GM18499 (cell line): ENCODE data around the gene ZFAND3.

ENCODE experiments used
- ATAC-seq: cut with Tn5 transposase; IDR thresholded peaks from one replicate; pipeline ENCODE4 v1.9.1; 2021; ENCODE audit warnings: moderate number of reproducible peaks; ENCODE audit not compliant: insufficient read depth, unreplicated experiment

ZFAND3 gene

DNA sequence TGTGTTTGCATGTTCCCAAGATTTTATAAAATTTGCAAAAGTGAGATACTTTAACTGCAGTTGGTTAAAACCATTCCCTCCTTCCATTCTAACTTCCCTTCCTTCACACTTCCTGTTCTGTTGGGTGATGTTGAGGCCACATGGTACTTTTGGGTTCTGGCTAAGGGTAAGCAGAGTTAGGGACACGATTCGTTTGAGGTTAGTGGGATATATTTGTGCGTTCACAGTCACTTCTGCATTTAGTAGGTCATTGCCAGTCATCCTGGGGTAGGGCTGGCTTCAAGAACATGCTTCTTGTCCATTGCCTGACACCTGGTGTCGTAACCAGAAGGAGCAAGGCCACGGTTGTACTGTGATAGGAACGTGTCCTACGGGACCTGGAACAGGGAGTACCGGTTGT lies 340.1 kb downstream of the ZFAND3 start:
- ATAC-seq: no peak

DNA sequence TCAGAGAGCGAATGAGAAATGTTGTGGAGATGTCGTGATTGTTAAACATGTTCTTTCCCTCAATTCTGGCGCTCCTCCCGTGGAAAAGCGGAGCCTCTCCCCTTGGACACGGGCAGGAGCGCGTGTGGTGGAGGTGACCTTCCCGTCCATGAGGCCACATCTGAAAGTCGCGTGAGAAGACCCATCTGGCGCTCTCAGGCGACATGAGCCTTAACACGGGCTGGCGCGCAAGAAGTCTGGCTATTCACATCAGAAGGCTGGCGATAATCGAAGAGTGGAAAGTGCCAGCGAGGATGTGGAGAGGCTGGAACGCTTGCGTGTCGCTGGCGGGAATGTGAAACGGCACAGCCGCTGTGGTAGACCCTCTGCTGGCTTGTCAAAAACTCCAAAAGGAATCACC lies 341.3 kb downstream of the ZFAND3 start:
- ATAC-seq: no peak

DNA sequence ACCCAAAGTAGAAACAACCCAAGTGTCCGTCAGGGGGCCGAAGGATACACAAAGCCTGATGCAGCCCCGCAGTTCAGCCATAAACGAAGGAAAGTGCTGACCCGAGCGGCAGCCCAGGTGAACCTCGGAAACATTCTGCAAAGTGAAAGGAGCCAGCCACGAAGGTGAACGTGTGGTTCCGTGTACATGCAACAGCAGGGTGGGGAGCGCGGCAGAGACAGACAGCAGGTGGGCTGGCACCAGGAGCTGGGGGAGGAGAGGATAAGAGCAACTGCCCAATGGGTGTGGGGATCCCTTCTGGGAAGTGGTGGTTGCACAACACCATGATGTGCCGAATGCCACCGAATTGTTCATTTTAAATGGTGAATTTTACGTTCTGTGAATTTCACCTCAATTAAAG lies 341.8 kb downstream of the ZFAND3 start:
- ATAC-seq: no peak

DNA sequence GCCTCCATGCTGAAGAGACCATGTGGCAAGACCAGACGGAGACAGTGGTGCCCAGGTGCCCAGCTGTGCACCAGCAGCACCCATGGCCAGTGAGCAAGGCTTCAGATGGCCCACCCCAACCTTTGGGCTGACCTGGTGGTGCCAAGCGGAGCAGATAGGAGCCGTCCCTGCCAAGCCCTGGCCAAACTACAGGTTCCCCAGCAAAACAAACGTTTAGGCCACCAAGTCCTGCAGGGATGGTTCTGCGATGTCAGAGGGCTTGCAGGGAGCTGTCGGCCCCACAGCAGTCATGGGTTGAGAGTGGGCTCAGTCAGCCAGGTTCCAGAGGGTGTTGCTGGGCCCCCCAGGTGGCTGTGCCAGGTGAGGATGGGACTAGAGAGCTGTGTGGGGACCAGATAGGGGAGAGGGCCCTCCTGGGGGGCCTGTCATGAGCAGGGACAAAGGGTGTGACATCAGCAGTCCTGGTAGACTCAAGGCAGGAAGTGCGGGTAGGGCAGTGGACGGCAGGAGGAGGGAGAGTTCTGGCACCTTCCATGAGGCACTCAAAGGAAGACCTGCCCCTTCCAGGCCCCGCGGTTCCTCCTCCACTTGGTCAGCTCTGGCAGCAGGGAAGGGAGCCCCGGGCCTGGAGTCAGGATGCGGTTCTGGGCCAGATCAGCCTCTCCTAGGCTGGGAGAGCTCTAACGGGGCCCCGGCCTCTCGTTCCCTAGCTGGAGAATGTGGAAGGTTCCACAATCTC lies 342.4 kb downstream of the ZFAND3 start:
- no peak for ATAC-seq

DNA sequence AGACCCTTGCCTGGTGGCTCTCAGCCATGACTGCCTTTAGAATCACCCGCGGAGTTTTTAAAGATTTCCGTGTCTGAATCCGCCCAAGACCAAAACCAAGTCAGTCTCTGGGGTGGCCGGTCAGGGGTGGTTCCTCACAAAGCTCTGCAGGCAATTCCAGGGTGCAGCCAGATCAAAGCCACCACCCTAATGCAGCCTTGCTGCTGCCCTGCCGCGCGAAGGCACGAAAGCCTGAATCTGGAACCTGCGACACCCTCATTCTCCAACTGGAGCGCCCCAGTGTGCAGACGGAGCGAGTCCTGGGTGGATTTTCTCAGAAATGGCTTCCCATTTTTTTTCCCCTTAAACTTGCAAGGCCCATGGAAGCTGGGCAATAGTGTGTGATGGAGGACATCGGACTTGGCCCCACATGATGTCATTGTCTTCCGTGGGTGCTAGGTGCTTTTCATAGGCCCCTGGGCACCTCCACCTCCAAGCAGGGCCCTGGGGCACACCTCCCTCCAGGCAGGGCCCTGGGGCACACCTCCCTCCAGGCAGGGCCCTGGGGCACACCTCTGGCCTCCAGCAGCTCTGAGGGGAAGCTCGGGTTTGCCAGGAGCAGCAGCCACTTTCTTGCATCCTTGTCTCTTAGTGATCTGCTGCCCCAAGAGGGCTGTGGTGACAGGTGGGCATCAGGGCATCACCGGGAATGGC lies 343.1 kb downstream of the ZFAND3 start:
- no peak for ATAC-seq

DNA sequence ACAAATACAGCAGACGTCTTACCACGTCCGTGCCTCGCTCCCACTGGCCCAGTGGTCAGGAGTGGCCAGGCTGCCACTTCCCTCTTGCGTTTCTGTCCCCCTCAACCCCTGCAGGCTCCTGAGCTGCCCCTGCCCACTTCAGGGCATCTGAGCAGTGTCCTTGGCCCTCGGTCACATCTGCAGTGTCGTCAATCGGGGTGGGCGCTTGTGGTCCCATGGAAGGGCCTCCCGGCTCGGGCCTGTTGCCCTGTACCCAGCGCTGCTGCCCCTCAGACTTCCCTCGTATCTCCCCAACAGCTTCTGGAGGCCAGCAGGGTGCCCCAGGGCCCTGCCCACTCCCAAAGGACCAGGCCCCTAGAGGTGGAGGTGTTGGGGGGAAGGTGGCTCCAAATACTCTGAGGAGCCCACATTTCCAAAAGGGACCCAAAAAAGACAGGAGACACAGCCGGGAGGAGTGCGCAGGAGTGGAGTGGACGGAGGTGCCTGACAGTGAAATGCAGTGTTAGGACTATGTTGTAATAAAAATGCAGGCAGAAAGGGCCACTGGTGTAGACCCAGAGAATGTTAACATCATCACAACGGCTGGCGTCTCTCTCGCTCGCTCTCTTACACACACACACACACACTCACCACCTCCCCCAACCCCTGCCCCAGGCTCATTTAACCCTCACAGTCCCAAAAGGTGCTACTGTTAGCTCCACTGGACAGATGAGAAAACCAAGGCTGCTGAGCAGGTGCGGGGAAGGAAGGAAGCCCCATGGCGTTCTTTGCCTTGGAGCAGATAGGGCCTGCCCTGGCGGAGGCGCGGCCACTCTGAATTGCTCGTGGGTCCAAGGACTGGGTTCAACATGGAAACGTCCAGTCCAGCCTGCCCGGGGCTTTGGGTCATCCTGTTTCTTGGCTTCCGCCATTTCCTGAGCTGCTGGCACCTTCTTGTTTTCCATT lies 343.9 kb downstream of the ZFAND3 start:
- ATAC-seq: no peak

DNA sequence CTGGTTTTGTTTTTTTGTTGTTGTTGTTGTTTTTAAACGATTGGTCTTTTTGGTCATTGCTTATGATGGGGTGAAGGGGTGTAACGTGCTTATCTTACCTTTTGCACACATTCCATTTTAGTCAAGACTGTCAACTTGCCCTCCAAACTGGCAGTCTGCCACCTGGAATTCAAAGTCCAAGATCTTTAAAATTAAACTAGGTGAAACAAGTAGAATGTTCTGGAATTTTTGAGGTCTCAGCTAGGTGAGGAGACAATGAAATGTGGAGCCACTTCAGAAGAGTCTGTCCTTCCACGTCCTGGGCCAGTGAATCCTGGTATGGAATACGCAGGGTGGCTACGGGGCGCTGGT lies 344.6 kb downstream of the ZFAND3 start:
- ATAC-seq: no peak

DNA sequence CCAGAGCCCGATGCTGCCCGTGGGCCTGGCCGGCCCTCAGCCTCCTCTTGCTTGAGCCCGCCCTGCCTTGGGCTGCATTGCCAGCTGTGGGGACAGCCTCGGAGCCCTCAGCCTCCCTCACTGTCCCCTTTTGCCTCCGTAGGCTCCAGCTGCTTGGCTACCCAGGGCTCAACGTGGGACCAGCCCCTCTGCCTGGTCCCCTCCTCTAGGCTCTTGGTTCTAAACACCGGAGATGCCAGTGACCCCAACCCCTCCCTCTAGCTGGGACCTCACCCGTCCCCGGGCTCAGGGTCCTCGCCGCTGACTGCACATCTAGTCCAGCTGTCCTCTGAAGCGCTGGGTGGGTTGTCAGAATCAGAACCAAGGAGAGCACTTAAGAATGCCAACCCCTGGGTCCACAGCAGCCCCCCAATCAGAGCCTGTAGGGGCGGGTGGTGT lies 345.2 kb downstream of the ZFAND3 start:
- no peak for ATAC-seq

DNA sequence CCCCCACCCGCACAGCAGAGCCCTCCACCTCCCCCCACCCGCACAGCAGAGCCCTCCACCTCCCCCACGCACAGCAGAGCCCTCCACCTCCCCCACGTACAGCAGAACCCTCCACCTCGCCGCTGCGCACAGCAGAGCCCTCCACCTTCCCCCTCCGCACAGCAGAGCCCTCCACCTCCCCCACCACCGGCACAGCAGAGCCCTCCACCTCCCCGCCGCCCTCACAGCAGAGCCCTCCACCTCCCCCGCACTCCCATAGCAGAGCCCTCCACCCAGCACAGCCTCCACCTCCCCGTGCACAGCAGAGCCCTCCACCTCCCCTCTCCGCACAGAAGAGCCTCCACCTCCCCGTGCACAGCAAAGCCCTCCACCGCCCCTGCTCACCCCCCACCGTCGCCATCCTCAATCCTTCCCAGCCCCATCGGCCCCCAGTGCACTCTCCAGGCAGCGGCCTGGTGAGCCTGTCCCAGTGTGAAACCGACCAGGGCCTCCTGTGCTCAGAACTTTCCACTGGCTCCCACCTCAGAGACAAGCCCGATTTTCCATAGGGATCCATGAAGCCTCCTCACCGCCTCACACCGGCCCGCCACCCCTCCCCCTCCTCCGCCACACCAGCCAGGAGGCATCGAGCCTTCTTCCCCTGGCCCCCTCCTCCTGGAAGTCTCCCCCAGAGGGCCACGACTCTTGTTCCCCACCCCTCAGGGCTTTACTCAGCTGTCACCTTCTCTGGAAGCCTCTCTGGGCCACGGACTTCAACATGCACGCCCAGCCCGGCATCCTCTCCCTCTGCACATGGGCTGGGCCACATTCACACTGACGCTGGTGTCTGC lies 347.1 kb downstream of the ZFAND3 start:
- no peak for ATAC-seq

DNA sequence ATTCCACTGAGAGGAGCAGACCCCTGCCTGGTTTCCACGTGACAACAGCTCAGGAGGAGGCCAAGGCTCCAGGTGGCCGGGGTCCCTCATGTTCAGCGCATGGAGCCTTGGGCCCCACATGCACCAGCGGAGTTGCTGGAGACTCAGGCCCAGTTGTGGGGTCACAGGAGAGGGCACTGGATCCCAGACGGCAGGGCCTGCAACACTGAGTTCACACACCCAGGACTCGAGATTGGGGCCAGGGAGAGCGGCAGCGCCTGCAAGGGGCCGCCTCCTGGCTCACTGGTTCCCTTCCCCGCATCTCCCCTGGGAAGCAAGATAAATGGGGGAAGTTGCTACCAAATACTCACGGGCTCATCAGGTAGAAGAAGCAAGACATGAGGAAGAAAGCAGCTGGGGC lies 348.1 kb downstream of the ZFAND3 start:
- ATAC-seq: no peak

DNA sequence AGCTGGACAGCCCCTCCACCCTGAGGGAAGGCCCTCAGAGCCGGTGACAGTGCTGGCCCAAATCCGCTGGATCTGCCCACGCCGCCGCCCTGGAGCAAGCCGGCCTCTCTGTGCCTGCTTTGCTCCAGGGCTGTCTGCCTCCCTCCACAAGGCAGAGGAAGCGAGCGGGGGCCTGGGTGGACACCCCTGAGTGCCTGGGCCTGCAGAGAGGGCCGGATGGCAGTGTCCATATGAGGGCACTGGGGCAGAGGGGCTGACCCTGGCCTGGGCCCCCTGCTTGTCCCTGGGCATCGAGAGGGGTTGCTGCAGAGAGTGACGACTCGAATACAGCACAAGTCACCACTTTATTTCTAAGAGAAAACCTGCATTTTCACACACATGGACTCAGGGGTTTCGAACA lies 348.6 kb downstream of the ZFAND3 start:
- ATAC-seq: no peak

DNA sequence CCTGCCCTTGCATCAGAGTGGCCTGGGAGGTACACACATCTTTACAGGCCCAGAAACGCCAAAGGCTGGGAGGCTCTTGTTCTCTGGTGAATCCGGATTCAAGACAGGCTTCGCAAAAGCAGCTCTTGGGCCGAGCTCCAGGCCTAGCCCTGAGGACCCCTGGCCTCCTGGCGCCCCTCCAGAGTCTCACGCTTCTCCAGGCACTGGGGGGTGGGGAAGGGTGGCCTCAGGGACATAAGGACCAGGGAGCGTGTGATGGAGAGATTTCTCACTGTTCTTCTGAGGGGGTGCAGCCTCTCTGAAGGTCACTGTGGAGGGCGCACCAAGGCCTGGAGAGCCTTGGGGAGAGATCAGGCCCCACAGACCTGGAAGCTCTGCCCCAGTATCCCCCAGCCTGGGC lies 349.2 kb downstream of the ZFAND3 start:
- no peak for ATAC-seq

DNA sequence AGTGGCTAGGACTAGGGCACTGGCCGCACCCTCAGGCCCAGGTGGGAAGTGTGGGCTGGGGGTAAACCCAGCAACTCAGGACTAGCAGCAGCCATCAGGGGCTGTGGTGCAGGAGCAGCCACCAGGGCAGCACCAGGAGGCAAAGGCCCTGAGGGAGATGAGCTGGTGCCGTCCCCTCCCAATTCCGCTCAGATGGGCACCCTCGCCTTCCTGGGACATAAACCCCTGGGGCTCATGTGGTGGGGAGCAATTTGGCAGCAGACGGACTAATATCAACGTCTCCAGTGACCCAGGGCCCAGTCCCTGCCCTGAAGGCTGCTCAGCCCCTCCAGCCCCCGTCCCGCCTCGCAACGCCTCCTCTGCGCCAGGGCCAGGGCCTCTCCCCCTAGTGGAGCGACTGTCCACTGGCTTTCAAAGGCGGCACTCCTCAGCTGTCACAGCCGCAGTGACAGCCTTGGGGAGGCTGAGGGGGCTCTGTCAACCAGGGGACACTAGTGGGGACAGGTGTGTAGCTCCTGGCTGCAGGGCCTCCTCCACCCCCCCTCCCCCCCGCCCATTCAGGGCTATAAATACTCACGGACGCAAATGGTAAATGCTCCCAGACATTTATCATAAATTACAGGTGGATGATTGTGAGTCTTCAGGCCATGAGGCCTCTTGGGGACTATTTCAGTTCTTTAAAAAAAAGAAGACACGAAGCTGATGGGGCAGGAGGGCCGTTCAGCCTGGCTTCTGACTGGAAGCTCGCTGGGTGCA lies 349.9 kb downstream of the ZFAND3 start:
- ATAC-seq: no peak

DNA sequence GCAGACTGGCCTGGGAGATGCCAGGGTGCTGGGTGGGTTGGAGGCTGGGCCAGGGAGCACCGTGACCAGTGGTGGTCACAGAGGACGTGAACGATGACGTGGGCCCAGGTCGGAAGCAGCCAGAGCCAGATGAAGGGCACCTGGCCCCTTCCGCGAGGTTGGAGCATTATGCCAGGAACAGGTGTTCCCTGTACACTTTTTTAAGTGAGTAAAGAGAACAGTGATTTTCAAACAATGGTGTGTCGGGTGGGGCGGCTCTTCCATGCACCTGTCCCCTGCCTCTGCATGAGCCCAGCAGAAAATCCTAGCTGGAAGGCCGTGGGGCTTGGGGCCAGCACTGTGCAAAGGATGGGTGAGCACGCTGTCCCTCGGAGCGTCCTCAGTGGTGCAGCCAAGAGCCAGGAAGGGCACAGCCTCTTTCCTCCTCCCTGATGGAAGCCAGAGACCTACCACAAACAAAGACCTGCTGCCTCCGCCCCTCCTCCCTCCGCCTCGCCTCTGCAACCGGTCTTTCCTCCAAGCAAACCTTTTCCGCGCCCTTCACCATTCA lies 350.5 kb downstream of the ZFAND3 start:
- ATAC-seq: no peak

DNA sequence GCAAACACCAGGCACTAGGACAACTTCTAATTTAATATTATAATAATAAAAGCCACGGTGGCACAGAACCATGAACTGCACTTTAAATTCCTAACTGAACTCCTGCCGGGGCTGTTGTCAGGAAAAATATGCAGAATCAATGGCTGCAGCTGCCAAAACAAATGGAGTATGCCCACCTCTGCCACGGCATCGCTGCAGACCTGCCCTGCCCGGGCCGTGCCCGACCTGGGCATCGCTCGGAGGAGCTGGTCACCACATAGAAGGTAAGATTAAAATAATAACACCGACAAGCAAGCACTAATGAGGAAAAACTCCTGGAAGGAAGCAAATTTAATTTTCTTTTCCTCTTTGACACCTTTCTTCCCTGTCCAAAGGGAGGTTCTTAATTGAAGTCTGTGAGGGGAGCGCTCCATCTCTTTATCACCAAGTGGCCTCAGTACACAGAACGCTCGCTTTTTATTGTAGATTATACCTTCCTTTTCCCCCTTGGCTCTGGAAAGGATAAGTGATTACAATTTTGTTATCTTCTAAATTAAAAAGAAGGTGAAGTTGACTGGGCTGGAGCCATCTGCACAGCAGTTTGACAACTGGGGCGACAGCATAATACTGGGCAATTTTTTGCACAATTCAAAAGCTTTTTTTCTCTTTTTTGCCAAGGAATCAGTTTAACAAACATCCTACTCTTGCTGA lies 351.3 kb downstream of the ZFAND3 start:
- no peak for ATAC-seq

DNA sequence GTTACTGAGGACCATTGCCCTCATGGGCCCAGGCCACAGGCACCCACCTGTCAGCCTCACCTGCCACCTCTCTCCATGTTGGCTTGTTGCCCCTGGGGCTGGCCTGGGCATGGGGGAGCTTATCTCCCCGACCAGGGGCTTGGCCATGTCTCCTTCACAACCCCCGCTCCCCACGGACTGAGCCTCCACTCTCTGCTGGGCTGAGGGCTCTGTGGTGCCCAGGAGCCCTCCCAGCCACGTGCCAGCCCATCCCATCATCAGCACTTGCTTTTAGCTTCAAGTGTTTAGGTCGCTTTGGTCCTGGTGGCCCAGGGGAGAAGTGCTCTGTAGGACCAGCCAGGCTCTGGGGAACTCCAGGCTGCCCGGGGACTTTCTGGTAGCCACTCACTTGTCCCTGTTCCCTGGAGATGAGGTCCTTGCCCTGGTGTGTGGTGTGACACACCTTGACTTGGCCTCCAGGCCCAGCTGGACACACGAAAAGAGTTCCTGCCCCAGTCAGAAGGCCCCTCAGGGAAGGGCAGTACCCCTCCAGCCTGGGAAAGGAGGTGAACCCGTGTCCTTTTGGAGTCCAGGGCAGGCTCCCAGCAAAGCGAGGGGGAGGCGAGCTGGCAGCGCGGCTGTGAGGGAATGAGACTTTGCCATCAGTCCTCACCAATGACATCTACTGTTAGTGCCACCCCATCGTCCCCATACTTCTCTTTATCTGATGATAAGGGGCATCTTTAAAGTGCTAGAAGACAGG lies 352.6 kb downstream of the ZFAND3 start:
- no peak for ATAC-seq

DNA sequence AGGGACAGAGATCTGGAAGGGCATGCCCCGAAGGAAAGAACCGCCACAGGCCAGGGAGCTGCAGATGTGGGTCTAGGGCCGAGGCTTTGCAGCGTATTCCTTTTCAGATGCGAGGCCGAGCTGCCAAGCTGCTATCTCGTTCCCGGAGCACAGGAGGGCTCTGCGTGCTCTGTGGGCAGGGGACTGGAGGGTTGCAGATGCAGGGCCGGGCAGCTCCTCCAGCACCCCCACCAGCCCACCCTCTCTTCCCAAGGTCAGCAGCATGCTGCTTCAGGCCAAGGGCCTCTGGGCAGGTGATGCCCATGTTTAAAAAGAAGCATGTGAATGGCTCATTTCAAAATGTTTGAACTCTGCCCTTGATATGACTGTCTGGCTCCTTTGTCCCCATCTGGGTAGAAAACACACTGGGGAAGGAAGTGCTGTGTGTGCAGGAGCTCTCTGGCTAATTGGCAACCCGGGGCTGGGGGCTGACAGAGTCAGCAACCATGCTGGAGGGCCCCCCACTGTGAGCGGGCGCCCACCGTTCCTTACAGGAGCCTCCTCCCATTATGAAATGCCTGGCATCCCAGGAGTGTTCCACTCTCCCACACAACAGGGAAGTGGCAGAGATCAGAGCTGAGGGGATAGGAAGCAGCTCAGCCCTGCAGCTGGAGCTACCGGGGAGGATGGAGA lies 353.3 kb downstream of the ZFAND3 start:
- no peak for ATAC-seq
